MV-4-11 (cell line): Measurements from ENCODE around the gene TXNDC11.

Experiments
- DNase-seq: peaks from one replicate; lab custom pipeline; 2025; lab: John Stamatoyannopoulos, UW

Gene TXNDC11

DNA sequence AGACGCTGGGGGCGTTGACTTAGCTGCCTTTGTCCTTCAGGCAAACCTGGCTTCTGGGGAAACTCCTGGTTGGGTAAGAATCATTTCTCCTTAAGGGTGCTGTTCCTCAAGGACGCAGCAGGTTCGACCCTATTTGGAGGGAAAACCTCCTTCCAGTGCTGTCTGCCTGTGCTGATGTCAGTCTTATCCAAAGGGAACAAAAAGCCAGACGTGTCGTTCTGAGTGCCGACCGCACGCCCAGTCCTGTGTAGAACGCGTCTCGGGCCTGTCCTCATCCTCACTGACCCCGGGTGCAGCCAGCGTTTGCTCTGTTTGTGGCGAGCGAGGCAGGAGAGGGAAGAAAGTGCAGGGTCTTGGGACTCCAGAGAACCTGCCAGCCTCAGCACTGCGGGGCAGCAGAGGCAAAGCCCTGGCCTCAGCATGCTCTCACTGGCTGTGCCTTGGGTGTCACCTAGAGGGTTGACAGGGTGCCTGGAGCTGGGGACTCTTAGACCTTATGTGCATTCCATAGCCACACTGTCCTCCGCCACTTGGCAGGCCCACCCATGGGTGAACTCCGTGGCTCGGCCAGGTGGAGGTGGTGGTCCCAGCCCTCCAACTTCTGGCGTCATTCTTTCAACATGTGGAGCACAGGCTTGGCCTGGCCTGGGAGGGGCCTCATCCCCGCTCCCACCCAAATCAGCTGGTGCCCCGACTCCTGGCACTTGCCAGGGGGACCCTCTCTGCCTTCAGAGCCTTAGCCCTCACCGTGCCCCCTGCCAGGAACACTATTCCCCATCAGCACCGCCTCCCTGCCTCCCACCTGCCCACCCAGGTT lies 68.4 kb downstream of the TXNDC11 start:
- no peak for DNase-seq

DNA sequence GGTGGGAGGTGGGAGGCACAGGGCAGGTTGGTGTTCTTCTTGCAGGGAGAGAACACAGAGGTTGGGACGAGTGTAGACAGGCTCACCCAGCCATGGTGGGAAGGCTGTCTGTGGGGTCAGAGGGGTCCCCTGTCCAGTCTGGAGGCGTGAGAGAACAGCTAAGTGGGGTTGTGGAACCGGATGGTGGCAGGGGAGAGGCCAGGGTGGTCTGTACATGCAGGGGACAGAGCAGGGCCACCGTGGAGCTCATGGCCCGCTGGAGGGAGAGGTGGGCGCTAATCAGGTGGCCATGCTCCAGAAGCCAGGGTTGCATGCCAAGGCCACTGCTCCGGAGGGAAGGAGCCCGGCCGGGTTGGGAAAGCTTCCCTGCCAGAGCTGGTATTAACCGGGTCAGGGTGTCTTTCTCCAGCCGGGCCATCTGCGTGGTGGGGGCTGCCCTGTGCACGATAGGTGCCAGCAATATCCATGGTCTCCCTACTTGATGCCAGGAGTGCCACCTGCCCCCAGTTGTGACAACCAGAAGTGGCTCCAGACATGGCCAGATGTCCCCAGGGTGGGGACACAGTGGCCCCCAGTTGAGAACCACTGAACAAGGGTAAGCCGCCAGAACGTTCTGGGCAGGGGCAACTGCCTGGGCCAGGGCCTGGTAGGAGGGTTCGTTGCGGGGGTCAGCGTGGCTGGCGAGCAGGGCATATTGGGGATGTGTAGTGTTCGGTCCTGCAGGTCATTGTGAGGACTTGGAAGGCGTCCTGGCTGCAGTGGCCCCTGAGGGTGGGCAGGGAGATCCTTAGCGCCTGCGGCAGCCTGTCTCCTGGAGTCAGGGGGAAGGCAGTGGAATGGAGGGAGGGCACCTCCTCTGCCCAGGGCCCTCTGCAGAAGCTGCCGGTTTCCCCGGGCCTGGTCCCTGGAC lies 69.3 kb downstream of the TXNDC11 start:
- DNase-seq = no peak

DNA sequence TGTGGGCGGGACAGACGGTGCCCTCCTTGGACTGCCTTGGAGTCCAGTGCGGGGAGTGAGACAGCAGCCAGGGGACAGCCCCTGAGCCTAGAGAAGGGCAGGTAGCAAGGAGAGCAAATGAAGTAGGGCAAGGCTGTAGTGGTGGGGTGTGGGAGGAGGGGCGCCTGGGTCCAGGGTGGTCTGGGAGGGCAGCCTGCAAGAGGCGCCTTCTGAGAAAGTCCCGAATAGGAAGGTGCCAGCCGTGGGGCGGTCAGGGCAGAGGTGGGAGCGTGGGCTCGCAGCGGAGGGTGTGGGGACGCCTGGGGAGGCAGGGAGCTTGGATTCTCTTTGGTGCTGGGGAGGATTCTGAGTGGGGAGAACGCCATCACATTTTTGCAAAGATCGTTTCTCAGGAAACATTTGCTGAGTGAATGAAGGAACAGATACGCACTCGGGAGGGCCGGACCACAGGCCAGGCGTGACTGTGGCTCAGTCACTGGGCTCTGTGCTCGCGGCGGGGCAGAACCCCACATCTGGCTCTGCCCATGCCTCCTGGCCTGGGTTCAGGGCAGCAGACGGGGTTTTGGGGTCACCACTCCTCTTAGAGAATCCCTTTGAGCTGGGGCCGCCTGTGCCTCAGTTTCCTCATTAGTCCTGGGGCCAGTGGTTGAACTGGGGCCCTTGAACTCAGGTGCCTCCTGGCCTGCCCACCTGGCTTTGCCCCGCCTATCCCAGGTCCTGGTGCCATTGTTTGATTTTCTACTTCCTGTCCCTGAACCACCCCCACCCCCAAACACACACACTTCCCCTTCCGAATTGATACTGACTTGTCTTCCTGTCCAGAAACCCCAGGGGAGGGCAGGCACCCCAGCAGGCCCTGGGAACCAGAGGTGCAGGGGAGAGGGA lies 70.2 kb downstream of the TXNDC11 start:
- DNase-seq = peak; percentile 24

DNA sequence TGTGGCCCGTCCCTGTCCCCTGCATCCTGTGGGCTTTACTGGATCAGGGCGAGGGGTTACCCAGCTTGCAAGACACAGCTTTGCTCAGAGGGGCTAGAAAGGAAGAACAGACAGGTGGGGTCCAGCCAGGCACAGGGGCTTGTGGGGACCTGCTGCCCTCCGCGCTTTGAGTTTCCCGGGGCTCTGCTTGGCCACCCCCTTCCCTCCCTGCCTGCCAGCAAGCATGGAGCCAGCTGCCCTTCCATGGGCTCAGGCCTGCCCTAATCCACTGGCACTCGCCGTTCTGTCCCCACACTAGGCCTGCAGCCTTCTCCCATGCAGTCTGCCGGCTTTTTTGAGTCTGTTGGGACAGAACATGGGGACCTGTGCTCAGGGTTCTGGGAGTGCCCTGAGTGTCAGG lies 71.0 kb downstream of the TXNDC11 start:
- DNase-seq = no peak

DNA sequence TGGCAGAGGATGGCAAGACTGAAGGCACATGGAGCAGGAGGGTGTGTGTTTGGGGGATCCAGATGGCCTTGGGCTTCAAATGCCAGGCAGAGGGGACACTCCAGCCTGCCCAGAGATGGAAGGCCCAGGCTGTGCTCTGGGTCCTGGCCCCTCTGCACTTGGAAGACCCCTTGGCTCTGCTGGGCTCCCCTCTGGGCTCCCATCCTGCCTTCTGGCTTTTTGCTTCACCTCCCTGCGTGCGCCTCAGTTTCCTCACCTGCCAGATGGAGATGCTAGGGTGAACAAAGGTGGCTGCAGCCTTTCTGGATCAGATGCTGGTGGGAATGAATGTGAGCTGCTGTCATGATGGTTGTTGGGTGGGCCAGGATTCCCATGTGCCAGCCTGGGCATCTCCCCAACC lies 71.4 kb downstream of the TXNDC11 start:
- no peak for DNase-seq

DNA sequence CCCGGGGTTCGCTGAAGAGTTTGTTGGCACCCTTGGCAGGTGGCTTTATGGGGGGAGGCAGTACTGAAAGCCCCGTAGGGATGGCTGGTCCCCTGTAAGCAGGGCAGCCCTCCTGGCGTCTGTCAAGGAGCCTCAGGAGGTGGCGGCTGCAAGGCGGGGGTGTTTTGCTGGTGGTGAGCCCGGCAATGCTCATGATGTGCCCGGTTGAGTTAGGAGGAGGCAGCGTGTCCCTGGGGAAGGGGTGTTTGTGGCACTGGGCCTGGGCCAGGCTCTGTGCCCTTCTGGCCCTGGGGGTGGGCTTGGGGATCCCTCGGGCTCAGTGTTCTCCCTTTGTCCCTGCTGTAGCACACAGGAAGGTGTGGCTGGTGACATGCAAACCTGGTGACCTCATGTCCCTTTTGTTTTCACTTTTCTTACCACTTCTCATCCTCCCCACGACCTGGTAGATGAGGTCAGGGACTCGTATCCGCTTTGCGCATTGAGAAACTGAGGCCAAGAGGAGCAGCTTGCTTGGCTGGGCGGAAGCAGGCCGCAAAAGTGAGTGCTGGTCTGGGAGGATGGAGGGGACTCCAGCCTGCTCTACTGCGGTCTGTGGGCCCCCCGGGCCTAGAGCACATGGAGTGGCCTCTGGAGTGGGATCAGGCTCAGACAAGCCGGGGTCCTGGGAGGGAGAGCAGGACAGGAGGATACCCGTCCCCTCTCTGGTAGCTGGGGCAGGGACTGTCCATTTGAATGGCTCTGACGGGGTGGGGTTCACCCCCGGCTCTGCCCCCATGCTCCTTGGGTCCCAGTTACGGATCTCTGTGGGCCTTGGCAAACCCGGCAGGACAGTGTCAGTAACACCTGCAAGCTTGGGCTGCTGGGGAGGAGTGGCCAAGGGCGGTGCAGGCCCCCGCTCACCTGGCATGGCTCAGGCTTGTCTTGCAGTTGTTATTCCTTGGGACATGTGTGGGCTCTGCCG lies 72.2 kb downstream of the TXNDC11 start:
- DNase-seq = no peak

DNA sequence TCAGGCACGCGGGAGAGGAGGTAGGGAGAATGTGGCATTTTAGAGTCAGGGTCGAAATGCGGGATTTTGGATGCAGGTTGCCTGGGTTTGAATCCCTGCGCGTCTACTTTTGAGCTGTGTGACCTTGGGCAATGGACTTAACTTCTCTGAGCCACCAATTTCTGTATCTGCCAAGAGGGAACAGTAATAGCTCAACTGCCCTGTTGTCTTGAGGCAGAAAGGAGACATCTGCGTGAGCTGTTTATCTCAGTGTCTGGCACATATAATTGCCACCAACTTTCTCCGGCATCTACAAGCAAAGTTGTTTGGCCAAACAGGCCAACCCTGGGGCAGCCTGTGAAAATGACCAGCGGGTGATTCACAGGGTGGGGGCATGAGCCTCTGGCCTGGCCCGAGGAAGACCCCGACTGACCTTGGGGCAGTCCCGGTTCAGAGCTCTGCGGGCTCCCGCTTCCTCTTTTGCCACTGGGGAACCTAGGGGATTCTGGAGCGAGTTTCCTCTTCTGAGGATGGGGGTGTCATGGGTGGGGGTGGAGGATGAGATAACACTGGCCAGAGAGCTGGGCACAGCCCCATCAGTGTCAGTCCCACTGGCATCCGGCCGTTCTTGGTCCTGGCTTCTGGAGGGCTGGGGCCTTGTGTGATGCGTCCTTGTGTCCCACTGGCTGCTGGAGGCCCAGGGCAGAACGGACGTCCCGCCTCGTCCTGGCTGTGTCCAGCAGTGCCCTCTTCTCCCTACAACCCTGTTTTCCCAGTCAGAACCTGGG lies 73.1 kb downstream of the TXNDC11 start:
- DNase-seq = peak; percentile 84

DNA sequence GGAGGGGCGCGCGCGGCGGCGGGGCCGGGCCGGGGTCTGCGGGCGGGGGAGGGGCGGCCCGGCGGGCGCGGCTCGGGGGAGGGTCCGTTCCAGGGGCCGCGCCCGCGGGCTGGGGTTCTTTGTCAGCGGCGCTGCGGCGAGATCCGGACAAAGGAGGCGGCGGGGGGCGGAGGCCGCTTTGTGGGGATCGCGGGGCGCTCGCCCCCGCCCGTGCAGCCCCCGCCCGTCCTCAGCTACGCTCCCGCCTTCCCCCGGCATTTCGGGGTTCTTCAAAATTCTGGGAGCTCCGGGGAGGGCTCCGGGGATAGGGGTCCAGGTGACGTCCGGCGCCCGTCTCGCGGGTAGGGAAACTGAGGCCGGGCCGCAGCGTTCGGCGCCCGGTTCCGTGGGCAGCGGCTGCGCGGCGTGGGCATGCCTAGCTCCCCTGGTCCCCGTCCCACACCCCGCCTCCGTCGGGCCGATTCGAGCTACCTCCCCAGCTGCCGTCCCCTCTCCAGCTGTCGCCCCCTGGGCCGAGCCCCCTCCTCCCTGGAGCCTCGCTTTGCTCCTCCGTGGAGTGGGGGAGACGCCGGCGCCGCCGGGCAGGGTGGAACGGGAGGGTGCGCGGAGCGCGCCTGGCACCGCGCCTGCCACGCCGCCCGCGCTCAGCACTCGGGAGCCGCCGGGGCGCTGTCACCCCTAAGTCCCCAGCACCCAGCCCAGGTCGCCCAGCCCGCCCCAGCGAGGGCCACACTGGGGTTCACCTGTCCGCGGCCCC lies 73.9 kb downstream of the TXNDC11 start:
- DNase-seq = no peak

DNA sequence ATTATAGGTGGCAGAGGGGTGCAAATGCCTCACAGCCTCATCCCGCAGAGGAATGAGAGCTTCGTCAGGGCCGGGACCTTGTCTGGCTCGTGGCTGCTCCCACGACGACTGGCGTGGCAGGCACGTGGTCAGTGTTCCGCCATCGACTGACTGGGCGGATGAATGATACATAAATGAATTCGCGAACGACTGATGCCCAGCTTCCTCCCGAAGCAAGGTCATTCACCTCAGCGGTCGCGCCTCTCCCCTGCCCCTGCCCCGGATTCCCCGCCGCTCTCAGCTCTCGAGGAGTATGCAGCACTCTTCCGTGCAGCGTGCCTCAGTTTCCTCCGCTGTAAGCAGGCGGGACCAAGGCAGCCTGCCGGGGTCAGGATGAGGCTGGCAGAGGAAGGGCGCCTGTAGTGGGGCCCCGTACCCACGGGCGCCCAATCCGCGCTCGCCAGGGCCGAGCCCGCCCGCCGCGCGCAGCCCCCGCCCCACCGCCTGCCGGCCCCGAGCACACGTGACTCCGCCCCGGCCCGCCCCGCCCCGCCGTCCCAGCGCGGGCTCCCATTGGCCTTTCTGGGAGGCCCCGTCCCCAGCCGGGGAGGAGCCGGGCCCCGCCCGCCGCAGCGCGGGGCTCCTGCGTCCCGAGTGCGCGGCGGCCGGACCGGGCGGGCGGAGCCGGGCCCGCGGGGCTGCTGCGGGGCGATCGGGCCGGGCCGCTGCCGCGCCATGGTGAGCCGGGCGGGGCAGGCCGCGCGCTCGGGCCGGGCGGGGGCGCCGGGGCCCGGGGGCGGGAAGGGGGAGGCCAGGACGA lies 74.6 kb downstream of the TXNDC11 start, which contains the start of gene SNN:
Gene SNN, plus strand, starts transcription at position 632 of the 799 bp plus-strand sequence. CDS start 7,605 bp downstream, outside the sequence.
- peak; percentile 72 for DNase-seq

DNA sequence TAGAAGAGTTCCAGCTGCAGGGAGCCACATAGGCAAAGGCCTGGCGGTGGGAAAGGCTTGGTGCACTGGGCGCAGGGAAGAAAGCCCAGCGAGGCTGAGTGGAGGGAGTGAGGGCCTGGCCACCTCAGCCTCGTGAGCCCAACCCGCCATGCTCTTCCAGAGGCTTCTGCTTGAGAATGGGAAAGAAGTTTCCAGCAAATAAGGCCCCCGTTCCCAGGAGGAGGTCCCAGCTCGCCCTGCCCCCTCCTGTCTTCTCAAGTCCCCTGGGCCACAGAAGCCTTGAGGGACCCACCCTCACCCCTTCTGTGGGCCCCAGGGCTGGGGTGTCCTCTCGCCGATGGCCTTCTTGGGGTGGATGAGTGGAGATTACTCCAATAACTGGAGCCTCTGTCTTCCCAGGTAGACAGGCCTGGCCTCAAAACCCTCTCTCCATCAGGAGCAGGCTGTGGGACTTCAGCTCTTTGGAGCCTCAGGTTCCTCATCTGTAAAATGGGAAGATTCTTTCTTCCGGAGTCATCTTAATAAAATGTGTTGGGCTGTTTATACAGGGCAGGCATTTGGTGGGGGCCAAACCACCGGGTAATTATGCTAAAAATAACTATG lies 75.3 kb downstream of the TXNDC11 start:
- no peak for DNase-seq

DNA sequence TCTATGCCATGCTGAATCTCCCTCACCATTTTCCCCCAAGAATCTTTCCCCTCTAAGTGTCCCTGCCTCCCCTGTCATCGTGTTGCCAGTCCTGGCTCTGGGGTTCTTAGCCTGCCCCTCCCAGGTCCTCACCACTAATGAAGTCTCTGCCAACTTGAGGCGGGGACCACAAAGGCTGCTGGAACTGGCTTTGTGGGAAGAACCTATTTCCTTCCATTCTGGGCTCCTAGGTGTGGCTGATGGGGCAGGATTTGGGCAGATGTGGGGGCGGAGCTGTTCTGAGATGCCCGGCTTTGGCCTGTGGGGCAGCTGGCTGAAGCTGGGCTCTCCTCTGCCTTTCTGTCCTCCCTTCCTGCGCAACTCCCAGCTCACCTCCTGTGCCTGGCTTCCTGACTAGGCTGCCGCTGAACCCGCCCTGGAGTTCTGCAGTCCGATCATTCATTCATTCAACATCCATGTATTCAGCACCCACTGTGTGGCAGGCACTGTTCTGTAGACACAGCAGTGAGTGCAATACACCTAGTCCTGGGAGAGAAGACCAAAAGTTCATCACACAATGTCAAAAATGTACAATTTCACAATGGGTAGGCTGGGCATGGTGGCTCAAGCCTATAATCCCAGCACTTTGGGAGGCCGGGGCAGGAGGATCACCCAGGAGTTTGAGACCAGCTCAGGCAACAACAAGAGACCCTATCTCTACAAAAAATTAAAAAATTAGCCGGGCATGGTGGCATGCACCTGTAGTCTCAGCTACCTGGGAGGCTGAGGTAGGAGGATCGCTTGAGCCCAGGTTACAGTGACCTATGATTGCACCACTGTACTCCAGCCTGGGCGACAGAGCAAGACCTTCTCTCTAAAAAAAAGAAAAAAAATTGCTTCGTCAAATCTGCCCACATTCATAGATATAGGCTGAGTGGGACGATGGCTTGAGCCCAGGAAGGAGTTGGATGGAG lies 76.3 kb downstream of the TXNDC11 start:
- no peak for DNase-seq

DNA sequence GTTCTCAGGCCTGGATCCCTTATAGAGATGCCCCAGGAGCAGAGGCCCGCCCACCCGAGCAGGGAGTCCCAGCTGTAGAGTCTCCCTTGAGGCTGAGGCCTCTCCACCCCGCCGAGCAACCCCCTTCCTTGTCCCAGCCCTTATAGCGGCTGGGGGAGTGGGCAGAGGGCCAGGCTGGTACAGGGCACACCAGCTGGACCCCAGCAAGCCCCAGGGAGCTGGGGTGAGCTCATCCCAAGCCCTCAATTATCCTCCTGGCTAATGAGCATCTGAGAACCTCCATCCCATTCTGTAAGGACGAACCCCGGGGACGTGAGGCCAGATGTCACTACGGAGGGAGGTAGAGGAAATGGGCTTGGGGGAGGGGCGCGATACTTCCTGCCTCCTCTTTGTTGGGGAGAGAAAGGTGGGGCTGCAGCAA lies 77.6 kb downstream of the TXNDC11 start:
- no peak for DNase-seq

DNA sequence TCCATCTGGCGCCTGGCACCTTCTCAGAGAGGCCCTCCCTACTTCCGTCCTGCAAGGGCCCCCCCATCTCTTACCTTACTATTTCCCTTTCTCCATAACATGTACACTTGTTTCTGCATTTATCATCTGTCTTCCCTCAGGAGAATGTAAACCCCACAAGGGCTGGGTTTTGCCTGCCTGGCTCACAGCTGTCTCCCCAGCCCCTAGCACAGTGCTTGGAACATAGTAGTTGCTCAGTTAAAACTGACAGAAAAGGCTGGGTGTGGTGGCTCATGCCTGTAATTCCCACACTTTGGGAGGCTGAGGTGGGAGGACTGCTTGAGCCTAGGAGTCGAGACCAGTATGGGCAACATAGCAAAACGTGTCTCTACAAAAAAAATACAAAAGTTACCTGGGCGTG lies 80.1 kb downstream of the TXNDC11 start:
- no peak for DNase-seq

DNA sequence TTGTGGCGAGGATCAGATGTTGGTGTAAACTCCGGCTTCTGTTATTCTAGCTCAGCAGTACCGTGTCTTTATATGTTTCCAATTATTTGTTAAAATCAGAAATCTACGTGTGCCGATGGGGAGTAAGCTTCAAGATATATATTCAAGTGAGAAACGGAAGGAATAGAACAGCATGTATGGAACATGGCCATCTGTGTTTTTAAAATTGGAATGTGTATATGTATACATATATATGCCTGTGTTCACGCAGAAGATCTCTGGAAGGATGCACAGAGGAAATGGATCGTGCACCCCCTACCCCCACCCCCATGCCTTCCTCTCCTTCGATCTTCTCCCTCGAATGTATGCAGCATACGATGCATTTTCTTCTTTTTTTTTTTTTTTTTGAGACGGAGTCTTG lies 82.1 kb downstream of the TXNDC11 start:
- no peak for DNase-seq

DNA sequence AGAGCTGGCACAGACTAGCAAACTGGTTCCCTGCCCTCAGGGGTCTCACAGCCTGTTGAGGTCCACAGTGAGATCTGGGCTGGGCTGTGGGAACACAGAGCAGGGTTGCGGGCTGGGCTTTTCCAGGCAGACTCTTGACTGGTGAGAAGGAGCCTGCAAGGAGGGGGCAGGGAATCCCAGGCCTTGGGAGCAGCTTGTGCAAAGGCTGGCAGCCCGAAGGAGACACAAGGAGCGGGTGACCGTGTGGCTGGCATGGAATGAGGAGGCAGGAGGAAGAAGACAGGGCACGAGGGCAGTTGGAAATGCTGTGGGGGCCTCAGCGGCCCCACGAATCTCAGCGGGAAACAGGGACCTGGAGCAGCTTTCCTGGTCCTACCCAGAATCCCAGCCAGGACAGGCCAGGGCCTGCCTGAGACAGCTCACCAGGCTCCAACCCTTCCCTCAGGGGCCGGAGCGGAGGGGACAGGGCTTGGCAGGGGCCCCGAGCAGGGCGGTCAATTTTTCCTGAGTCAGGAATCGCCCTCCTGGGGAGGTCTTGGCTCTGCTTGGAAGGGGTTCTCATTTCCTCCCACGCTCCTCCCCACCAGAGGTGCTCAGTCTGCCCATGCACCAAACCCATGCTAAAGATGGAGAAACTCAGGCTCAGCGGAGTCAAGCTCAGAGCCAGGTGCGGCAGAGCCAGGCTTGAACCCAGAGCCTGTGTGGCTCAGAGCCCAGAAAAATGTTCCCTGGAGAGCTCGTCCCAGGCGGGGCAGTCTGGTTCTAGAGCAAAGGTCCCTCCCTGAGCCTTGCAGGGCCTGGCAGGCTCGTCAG lies 83.6 kb downstream of the TXNDC11 start:
- no peak for DNase-seq

DNA sequence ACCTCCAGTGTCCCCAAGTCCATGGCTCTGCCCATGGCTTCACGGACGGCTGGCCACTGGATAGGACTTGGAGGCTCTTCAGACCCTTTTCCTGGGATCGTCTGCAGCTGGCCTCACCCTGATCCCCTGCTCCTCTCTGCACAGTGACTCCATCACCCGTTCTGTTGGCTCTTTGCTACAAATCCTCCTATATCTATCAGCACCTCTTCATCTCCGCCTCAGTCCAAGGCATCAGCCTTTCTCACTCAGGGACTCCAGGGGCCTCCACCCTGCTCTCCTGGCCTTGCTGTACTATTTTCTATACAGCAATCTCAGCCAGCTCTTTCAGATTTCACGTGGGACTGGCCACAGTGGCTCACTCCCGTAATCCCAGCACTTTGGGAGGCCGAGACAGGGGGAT lies 85.1 kb downstream of the TXNDC11 start:
- DNase-seq = no peak
